PFSK-1 (cell line): Measurements from ENCODE around the gene SH3PXD2A.

ENCODE experiments used
- POLR2AphosphoS5 ChIP-seq: IDR thresholded peaks from 2 replicates; pipeline ENCODE4 v1.6.1; 2012; ENCODE audit warnings: low read depth, mild to moderate bottlenecking, control low read depth, low read length, moderate library complexity
- REST ChIP-seq, 2 experiments: IDR thresholded peaks; 2 replicates each; pipeline versions ENCODE4 v1.6.1 to v1.8.0; 2011 to 2012; ENCODE audit warnings: low read depth in 2 of 2, low read length in 2 of 2, control low read depth in 1 of 2, inconsistent platforms in 1 of 2, mild to moderate bottlenecking in 1 of 2, moderate library complexity in 1 of 2; ENCODE audit not compliant: insufficient read depth in 1 of 2
- SIN3A ChIP-seq: IDR thresholded peaks from 2 replicates; pipeline ENCODE4 v1.6.1; 2012; ENCODE audit warnings: mild to moderate bottlenecking, low read length, moderate library complexity, borderline replicate concordance; ENCODE audit not compliant: insufficient read depth
- TAF1 ChIP-seq: IDR thresholded peaks from 2 replicates; pipeline ENCODE4 v1.6.1; 2012; ENCODE audit warnings: low read length, control low read depth, borderline replicate concordance; ENCODE audit not compliant: insufficient read depth

GRCh38 chr10:103633846-103634245 is 221.5 kb downstream of the SH3PXD2A start:
- no peak for TF ChIP-seq TAF1
- TF ChIP-seq SIN3A = no peak
- no peak for TF ChIP-seq POLR2AphosphoS5
- no peak for TF ChIP-seq REST (IDR thresholded peaks at IDR 0.05; ENCODE audit: insufficient read depth in 1 of 2, low read depth in 2 of 2, low read length in 2 of 2)
